HG03108 (cell line): ENCODE measurements around the gene RAD51B.
"Not testable (repeated sequence)": the region's sequence is repeated elsewhere in the genome, so short reads cannot be mapped to it uniquely, and the experiment has no call there.

Source experiments
- ATAC-seq: cut with Tn5 transposase; IDR thresholded peaks from one replicate; pipeline ENCODE4 v1.9.1; 2021; ENCODE audit warnings: moderate library complexity; ENCODE audit not compliant: unreplicated experiment

Gene RAD51B

GRCh38 chr14:67977434-67978034 is 158.0 kb downstream of the RAD51B start:
- ATAC-seq: no peak

- ATAC-seq: no peak
Measured at GRCh38 chr14:67978749-67979148, 159.2 kb downstream of the RAD51B start.

- no peak for ATAC-seq
Measured at GRCh38 chr14:67982711-67983608, 163.4 kb downstream of the RAD51B start.

- no peak for ATAC-seq
Measured at GRCh38 chr14:67984274-67984673, 164.7 kb downstream of the RAD51B start.

- ATAC-seq: no peak
Measured at GRCh38 chr14:67986131-67986841, 166.7 kb downstream of the RAD51B start.

GRCh38 chr14:67987606-67988005 is 168.0 kb downstream of the RAD51B start:
- ATAC-seq: no peak

GRCh38 chr14:67988210-67988609 is 168.6 kb downstream of the RAD51B start:
- not testable (repeated sequence) for ATAC-seq

GRCh38 chr14:67990576-67990975 is 171.0 kb downstream of the RAD51B start:
- ATAC-seq: no peak

- no peak for ATAC-seq
Measured at GRCh38 chr14:67994531-67994930, 175.0 kb downstream of the RAD51B start.

GRCh38 chr14:67996235-67996634 is 176.7 kb downstream of the RAD51B start:
- no peak for ATAC-seq

- ATAC-seq: no peak
Measured at GRCh38 chr14:67998834-67999233, 179.3 kb downstream of the RAD51B start.

GRCh38 chr14:67999290-67999689 is 179.7 kb downstream of the RAD51B start:
- ATAC-seq: no peak

- ATAC-seq: no peak
Measured at GRCh38 chr14:67999705-68000384, 180.3 kb downstream of the RAD51B start.

- ATAC-seq: no peak
Measured at GRCh38 chr14:68000511-68000910, 180.9 kb downstream of the RAD51B start.

GRCh38 chr14:68008491-68008890 is 188.9 kb downstream of the RAD51B start:
- ATAC-seq: no peak

- ATAC-seq: no peak
Measured at GRCh38 chr14:68011406-68012028, 191.9 kb downstream of the RAD51B start.

GRCh38 chr14:68012871-68013270 is 193.3 kb downstream of the RAD51B start:
- no peak for ATAC-seq

- ATAC-seq: no peak
Measured at GRCh38 chr14:68013326-68013725, 193.7 kb downstream of the RAD51B start.

- ATAC-seq: no peak
Measured at GRCh38 chr14:68014771-68015170, 195.2 kb downstream of the RAD51B start.

- no peak for ATAC-seq
Measured at GRCh38 chr14:68015356-68016254, 196.0 kb downstream of the RAD51B start.
